GM19328 (cell line): ENCODE data around the gene HDAC9.

Experiments used
- ATAC-seq: cut with Tn5 transposase; IDR thresholded peaks from one replicate; pipeline ENCODE4 v1.9.1; 2021; ENCODE audit warnings: mild to moderate bottlenecking, moderate library complexity; ENCODE audit not compliant: unreplicated experiment

HDAC9 gene

GRCh38 chr7:18653381-18654155, 158.0 kb downstream of the HDAC9 start:
- no peak for ATAC-seq

- ATAC-seq = no peak
Observed at GRCh38 chr7:18654709-18655108, 159.2 kb downstream of the HDAC9 start.

GRCh38 chr7:18655506-18655905, 160.0 kb downstream of the HDAC9 start:
- no peak for ATAC-seq

- no peak for ATAC-seq
Observed at GRCh38 chr7:18655912-18656311, 160.4 kb downstream of the HDAC9 start.

- ATAC-seq = no peak
Observed at GRCh38 chr7:18656362-18656761, 160.8 kb downstream of the HDAC9 start.

GRCh38 chr7:18659746-18660145, 164.2 kb downstream of the HDAC9 start:
- no peak for ATAC-seq

GRCh38 chr7:18663321-18663720, 167.8 kb downstream of the HDAC9 start:
- ATAC-seq = no peak

GRCh38 chr7:18666107-18666728, 170.7 kb downstream of the HDAC9 start:
- peak; percentile 99 for ATAC-seq

- no peak for ATAC-seq
Observed at GRCh38 chr7:18667466-18667865, 171.9 kb downstream of the HDAC9 start.

- ATAC-seq = no peak
Observed at GRCh38 chr7:18671176-18671575, 175.6 kb downstream of the HDAC9 start.

- ATAC-seq = no peak
Observed at GRCh38 chr7:18675579-18675978, 180.0 kb downstream of the HDAC9 start.

GRCh38 chr7:18679261-18679660, 183.7 kb downstream of the HDAC9 start:
- no peak for ATAC-seq

- ATAC-seq = no peak
Observed at GRCh38 chr7:18680576-18680975, 185.0 kb downstream of the HDAC9 start.

GRCh38 chr7:18684916-18685315, 189.4 kb downstream of the HDAC9 start:
- no peak for ATAC-seq

GRCh38 chr7:18685971-18686370, 190.4 kb downstream of the HDAC9 start:
- ATAC-seq = no peak

- no peak for ATAC-seq
Observed at GRCh38 chr7:18689551-18689950, 194.0 kb downstream of the HDAC9 start.

- ATAC-seq = no peak
Observed at GRCh38 chr7:18693406-18693805, 197.9 kb downstream of the HDAC9 start.

GRCh38 chr7:18693816-18694215, 198.3 kb downstream of the HDAC9 start:
- no peak for ATAC-seq

GRCh38 chr7:18694484-18694883, 198.9 kb downstream of the HDAC9 start:
- ATAC-seq = no peak

- no peak for ATAC-seq
Observed at GRCh38 chr7:18694911-18695310, 199.4 kb downstream of the HDAC9 start.

GRCh38 chr7:18698258-18698734, 202.7 kb downstream of the HDAC9 start:
- no peak for ATAC-seq

GRCh38 chr7:18700147-18700546, 204.6 kb downstream of the HDAC9 start:
- ATAC-seq = no peak
